Measurements from ENCODE around the gene MYOCOS.
"Not testable (repeated sequence)": the region's sequence is repeated elsewhere in the genome, so short reads cannot be mapped to it uniquely, and the experiment has no call there.

MYOCOS gene

GRCh38 chr1:171622152-171622462 is at the start of gene MYOCOS:
MYOCOS (plus strand) TSS chr1:171622243; CDS start chr1:171623884, 1,641 bp downstream.
- DNase-seq = no peak

DNA sequence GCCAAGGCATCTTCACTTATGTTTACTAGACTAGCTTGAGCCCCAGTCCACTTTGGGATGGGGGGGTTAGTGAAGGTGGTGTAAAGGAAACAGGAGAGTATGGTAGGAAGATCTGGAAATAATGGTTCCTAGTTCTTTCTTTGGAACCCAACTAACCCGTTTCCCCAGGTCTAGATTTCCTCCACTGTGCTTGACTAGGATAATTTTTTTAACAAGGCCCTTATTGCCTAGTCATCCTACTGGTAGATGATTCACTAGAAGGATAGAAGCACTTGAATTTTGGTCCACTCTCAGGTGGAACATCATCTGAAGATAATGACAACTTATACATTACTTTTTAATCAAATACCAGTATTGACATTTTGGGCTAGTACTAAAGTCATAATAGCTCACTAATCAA is 45.9 kb upstream of the MYOCOS start:
- DNase-seq = no peak

- no peak for DNase-seq
Observed at GRCh38 chr1:171581226-171581625, 40.8 kb upstream of the MYOCOS start.

- no peak for DNase-seq
Observed at GRCh38 chr1:171581766-171582165, 40.3 kb upstream of the MYOCOS start.

DNA sequence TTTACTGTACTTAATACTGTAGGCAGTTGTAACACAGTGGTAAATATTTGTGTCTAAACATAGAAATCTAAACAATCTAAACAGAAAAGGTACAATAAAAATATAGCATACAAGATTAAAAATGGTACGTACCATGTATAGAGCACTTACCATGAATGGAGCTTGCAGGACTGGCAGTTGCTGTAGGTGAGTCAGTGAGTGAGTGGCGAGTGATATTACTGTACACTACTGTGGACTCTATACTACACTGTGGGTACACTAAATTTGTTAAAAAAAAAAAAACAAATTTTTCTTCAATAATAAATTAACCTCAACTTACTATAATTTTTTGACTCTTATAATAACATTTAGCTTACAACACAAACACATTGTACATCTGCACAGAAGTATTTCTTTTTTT is 39.5 kb upstream of the MYOCOS start:
- no peak for DNase-seq

DNA sequence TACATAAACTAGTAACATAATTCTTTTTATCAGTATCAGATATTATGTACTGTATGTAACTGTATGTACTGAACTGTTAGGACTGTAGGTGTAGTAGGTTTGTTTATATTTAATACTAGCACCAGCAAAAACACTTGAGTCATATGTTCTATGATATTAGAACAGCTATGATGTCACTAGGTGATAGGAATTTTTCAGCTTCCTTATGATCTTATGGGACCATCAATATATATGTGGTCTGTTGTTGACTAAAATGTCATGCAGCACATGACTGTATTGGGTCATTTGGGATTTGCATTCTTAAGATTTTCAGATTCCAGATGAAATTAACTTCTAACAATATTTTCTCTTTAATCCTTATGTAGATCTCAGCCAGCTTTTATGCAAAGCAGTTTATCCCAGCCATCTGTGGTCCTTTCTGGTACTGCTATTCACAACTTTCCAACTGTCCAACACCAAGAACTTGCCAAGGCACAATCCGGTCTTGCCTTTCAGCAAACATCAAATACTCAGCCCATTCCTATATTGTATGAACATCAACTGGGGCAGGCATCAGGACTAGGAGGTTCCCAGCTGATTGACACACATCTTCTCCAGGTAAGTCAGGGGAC is 38.3 kb upstream of the MYOCOS start:
- DNase-seq = no peak

DNA sequence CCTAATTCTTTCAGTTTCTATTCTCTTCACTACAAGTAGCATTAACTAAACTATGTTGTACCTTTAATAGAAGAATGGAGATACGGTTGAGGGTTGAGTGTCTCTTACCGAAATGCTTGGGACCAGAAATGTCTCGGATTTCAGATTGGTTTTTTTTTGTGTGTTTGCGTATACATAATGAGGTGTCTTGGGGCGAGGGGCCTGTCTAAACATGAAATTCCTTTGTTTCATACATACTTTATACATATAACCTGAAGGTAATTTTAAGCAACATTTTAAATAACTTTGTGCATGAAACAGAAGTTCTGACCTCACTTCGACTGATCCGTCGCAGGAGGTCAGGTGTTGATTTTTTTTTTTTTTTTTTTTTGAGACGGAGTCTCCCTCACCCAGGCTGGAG is 36.3 kb upstream of the MYOCOS start:
- DNase-seq = no peak

DNA sequence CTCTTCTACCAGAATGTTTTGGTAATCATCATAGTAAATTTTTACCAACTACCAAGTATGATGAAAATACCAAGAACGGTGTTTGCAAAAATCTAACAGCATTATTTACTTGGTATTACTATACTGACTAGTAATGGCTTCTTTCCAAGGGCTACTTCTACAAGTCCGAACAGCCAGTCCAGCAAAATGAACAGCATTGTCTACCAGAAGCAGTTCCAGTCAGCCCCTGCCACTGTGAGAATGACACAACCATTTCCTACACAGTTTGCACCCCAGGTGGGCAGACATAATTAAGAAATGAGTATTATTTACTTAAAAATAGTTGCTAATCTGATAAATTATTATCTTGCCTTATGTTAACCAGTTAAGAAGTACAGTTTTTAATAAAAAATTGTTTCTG is 33.8 kb upstream of the MYOCOS start:
- DNase-seq = no peak

DNA sequence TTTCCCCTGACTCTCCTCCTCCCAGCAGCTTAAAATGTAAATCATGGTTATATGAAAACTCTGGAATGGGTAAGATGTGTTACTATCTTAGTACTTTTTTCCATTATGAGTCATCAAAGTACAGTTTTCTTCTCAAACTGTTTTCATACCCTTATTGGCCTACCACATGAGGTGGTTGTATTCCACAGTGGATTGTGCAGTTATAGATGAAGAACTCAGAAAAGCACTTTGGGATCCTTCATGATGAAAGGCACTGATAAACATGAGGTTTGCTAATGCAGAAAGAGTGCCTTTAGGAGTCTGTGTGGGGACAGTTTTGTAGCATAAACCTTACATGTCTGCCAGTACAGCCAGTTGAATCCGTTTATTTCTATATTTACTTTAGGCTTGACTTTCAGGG is 32.0 kb upstream of the MYOCOS start:
- DNase-seq = no peak

DNA sequence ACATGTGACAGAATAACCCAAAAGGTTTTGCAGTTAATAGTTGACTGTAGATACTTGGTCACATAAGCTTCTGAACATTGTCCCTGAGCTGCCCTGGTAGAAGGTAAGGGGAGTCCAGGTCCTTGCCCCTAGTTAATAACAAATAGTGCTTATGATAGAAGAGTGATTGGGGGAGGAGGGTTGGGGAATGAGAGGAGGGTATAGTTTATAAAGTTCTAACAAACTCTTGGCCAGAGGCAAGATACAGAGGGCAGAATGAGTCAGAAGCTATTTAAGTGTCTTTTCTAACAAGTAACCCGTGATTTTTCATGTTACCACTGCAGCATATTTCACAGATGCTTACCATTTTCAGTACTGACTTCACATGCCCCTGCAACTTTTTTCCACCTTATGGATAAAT is 26.7 kb upstream of the MYOCOS start:
- no peak for DNase-seq

DNA sequence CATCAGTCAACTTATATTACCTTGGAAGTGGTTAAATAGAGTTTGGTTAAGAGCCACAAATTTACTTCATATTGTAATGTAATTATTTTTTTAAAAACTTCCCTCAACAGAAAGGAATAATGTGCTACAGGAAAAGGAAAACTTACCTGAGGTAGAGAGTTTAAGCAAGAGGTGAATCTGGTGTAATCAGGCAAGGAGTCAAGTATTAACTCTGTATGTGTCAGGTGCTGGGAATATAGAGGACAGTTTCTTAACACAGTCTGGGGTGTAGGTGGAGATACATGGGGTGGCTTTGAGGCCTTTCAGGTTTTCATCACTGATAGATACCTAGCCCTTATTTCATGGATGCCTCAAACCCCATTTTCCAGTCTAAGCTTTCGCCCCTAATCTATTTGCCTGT is 25.9 kb upstream of the MYOCOS start:
- DNase-seq = no peak

GRCh38 chr1:171596705-171597104 is 25.3 kb upstream of the MYOCOS start:
- DNase-seq = no peak

DNA sequence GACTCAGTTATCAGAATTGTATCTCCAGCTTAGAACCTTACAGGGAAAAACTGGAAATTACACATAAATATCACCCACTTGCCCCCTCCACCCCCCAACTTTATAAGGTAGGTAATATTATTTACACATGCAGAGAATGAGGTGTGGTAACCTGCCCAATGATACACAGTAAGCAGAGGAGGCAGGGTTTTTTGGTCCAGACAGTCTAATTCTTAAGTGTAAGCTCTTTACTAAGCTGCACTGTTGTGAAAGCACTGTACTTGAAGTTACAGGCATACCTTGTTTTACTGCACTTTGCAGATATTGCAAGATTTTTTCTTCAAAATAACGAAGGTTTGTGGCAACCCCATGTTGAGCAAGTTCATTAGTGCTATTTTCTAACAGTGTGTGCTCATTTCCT is 24.8 kb upstream of the MYOCOS start:
- no peak for DNase-seq

- DNase-seq = not testable (repeated sequence)
Observed at GRCh38 chr1:171600310-171600709, 21.7 kb upstream of the MYOCOS start.

DNA sequence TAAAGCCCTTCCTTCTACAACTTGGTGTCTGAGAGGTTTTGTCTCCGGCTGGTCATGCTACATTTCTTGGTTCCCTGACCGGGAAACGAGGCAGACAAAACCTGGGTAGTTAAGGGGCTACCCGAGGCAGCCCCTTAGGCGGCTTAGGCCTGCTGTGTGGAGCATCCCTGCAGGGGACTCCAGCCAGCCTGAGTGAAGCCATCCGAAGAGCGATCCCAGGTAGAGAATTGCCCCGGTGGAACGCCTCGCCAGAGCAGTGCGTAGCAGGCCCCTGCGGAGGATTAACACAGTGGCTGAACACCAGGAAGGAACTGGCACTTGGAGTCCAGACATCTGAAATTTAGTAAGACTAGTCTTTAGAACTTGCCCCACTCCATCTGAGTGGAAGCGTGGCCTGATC is 21.2 kb upstream of the MYOCOS start:
- no peak for DNase-seq

DNA sequence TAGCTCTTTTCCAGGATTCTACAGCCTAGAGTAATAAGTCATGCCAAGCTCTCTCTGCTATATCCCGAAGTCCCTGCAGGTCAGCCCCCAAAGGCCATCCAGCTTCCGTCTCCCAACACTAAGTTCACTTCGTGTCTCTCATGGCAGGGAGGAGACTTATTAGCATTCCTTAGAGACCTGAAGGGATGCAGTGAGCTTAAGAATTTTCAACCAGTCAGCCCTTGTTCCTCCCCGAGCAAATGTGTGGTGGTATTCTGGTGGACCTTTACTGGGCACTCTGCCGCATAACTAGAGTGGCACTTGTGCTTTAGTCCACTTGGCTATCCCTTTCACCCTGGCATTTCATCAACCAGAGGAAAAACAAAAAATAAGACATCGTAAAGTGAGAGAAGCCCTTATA is 19.0 kb upstream of the MYOCOS start:
- DNase-seq = not testable (repeated sequence)

DNA sequence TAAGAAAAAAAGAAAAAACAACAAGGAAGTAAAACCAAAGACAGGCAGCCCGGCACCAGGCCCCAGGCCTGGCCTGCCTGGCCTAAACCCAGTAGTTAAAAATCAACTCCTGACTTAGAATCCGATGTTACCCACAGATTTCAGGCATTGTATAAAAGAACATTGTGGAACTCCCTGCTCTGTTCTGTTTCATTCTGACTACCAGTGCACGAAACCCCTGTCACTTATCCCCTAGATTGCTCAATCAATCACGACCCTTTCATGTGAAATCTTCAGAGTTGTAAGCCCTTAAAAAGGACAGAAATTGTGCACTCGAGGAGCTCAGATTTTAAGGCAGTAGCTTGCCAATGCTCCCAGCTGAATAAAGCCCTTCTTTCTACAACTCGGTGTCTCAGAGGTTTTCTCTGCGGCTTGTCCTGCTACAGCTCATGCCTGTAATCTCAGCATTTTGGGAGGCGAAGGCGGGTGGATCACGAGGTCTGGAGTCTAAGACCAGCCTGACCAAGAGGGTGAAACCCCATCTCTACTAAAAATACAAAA is 15.6 kb upstream of the MYOCOS start:
- DNase-seq = no peak

DNA sequence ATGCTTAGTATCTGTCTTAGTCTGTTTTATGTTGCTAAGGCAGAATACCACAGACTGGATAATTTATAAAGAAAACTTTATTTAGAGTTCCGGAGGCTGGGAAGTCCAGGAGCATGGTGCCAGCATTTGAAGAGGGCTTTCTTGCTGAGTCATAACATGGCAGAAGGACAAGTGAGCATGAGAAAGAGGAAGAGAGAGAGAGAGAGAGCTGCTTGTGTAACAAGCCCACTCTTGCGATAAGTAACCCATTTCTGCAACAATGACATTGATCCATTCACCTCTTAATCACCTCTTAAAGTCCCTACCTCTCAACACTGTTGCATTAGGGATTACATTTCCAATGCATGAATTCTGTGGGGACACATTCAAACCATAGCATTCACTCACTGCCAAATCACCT is 11.7 kb upstream of the MYOCOS start:
- DNase-seq = no peak

DNA sequence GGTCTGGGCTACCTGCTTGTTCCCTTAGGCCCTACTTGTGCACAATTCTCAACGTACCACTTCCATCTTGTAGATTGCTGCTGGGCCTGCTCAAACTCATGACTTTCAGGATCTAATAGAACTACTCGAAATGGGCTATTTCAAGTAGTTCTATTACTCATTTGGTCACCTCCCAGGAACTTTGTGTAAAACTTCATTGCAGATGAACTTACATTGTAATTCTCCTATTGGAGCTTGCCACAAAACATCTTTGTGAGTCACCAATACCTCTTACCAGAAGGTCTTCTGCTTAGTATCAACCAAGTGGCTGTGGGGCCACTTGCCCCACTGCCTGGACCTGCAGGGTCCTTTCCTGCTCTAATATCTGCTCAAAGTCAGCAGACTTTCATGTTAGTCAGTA is 10.7 kb upstream of the MYOCOS start:
- no peak for DNase-seq

DNA sequence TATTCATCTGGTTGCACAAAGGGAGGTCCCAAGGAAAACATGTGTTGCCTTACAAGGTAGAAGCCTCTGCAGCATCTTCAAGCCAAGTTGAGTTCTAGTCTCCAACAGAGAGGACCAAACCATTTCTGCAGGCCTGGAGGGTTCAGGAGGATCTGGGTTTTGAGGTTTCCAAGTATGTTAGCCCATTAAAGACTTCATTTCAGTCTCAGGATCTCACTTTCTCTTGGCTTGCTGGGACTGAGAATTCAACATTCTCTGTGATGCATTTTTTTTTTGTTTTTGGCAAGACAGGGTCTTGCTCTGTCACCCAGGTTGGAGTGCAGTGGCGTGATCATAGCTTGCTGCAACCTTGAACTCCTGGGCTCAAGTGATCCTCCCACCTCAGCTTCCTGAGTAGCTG is 8.8 kb upstream of the MYOCOS start:
- DNase-seq = no peak

DNA sequence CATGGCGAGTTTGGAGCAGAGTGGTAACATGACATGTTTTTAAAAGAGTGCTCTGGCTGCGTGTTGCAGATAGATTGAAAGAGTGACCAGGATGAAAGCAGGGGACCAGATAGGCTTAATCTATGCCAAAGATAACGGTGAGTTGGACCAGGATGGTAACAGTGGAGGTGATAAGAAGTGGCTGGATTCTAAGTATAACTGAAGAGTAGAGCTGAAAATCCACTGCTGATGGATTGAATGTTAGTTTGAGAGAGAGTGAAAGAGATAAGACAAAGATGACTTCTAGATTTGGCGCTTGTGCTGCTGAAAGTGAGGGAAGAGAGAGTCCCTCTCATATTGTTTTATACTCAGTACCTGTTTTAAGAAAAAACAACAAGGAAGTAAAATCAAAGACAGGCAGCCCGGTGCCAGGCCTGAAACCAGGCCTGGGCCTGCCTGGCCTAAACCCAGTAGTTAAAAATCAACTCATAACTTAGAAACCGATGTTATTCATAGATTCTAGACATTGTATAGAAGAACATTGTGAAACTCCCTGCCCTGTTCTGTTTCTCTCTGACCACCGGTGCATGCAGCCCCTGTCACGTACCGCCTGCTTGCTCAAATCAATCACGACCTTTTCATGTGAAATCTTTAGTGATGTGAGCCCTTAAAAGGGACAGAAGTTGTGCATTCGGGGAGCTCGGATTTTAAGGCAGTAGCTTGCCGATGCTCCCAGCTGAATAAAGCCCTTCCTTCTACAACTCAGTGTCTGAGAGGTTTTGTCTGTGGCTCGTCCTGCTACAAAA is 6.7 kb upstream of the MYOCOS start:
- not testable (repeated sequence) for DNase-seq

DNA sequence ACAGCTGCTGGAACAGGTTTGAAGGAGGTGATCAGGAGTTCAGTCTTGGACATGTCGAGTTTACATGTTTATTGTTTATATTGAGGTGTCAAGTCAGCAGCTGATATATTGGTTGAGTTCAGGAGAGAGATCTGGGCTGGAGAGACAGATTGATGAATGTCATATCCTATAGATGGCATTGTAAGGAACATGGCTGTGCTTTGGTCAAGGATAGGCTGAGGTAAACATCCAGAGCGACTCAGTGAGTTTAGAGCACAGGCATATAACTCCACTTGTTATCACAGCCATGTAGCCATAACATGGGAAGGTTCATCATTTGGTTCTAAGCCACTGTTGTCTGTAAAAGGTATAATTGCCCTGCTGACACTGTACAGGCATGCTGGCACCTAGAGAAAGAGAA is 5.5 kb upstream of the MYOCOS start:
- no peak for DNase-seq

DNA sequence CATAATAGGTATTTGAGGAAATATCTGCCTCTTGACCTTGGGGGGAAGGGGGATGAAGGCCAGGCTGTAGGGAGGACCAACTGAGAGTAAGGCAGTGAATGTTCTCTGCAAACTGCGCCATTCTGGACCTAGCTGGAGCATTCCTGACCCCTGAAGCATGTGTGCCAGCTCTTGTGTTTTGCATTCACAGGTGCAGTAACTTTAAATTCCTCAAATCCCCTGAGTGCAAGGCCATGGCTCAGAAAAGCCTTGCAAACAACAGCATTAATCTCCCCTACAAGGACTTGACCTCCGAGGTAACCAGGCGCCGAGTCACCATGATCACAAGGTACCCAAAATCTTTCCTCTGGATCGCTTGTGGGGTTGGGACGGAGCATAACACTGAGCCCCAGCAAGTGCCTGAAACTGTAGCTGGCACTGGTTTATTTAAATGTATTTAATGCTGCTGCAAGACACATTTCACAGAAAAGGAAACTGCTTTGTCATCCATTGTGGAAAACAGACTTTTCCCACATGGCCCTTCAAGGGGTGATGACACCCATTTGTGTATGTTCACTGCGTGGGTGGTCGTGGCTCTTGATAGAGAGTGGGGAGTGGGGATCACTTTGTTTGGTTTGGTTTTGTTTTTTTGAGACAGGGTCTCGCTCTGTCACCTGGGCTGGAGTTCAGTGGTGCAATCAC is 1.7 kb downstream of the MYOCOS start:
- DNase-seq = no peak

- no peak for DNase-seq
Observed at GRCh38 chr1:171625225-171625624, 3.2 kb downstream of the MYOCOS start.

All from NCI-H1048 (cell line).